ENCODE data around the gene TCOF1. TPM values are rescaled to one million over a fixed set of nuclear protein-coding genes. Genes with fewer than 3 reads are reported as not detected.

Gene TCOF1
- total RNA-seq, 4 donors from 2014 or later, result 32.1 to 54.2 (median 33.1) TPM

GRCh38 chr5:150434464-150434863 lies 77.0 kb downstream of the TCOF1 start:
- TF ChIP-seq CTCF (IDR thresholded peaks at IDR 0.05) (no peak), EP300 (IDR thresholded peaks at IDR 0.05) (no peak), POLR2AphosphoS5 (IDR thresholded peaks at IDR 0.05) (no peak), POLR2A (IDR thresholded peaks at IDR 0.05) (no peak)
- no peaks in the 10 kb centered on the region for H3K36me3 ChIP-seq
- H3K9me3 ChIP-seq, result no peaks in the 10 kb centered on the region
- no peak for DNase-seq (ENCODE audit: low spot score in 2 of 2)
- no peak overlapping the region for H3K4me3 ChIP-seq
- 24% methylated on average over 6 of the region's 6 CpGs for WGBS
- no peak overlapping the region for H3K27ac ChIP-seq
- H3K27me3 ChIP-seq, result no peaks in the 10 kb centered on the region
- H3K4me1 ChIP-seq, result peaks cover 3% of the 10 kb centered on the region

GRCh38 chr5:150436141-150436680 lies 78.7 kb downstream of the TCOF1 start:
- H3K27me3 ChIP-seq, result no peaks in the 10 kb centered on the region
- no peaks in the 10 kb centered on the region for H3K9me3 ChIP-seq
- H3K36me3 ChIP-seq, result no peaks in the 10 kb centered on the region
- H3K4me3 ChIP-seq, result no peak overlapping the region
- 21% methylated on average over 11 of the region's 13 CpGs for WGBS
- TF ChIP-seq POLR2A (IDR thresholded peaks at IDR 0.05) (no peak), CTCF (IDR thresholded peaks at IDR 0.05) (peak; percentile 79 to 82), EP300 (IDR thresholded peaks at IDR 0.05) (no peak), POLR2AphosphoS5 (IDR thresholded peaks at IDR 0.05) (no peak)
- peak; percentile 92 to 96 for DNase-seq (ENCODE audit: low spot score in 2 of 2)
- H3K4me1 ChIP-seq, result no peaks in the 10 kb centered on the region
- H3K27ac ChIP-seq, result no peak overlapping the region

- Histone ChIP-seq H3K4me1 (no peaks in the 10 kb centered on the region), H3K9me3 (no peaks in the 10 kb centered on the region), H3K27me3 (no peaks in the 10 kb centered on the region), H3K36me3 (peaks cover 14% of the 10 kb centered on the region), H3K4me3 (no peak overlapping the region), H3K27ac (no peak overlapping the region)
- DNase-seq (ENCODE audit: low spot score in 2 of 2), result no peak
- no peak for TF ChIP-seq POLR2AphosphoS5 (IDR thresholded peaks at IDR 0.05)
- peak; percentile 24 to 51 for TF ChIP-seq CTCF (IDR thresholded peaks at IDR 0.05)
- no peak for TF ChIP-seq EP300 (IDR thresholded peaks at IDR 0.05)
- no peak for TF ChIP-seq POLR2A (IDR thresholded peaks at IDR 0.05)
- 61% methylated on average over 4 of the region's 4 CpGs for WGBS
Observed at GRCh38 chr5:150438873-150439546, 81.5 kb downstream of the TCOF1 start.

GRCh38 chr5:150440948-150441812 lies 83.7 kb downstream of the TCOF1 start:
- WGBS, result 86% methylated on average over 12 of the region's 12 CpGs
- no peak for DNase-seq (ENCODE audit: low spot score in 2 of 2)
- Histone ChIP-seq H3K36me3 (peaks cover 35% of the 10 kb centered on the region), H3K4me3 (no peak overlapping the region), H3K4me1 (peaks cover 2% of the 10 kb centered on the region), H3K9me3 (no peaks in the 10 kb centered on the region), H3K27me3 (no peaks in the 10 kb centered on the region), H3K27ac (no peak overlapping the region)
- TF ChIP-seq POLR2A (IDR thresholded peaks at IDR 0.05), result no peak
- TF ChIP-seq CTCF (IDR thresholded peaks at IDR 0.05), result no peak
- no peak for TF ChIP-seq EP300 (IDR thresholded peaks at IDR 0.05)
- no peak for TF ChIP-seq POLR2AphosphoS5 (IDR thresholded peaks at IDR 0.05)
